Neural crest cell (in vitro differentiated cells): ENCODE measurements around the gene CRIM1. TPM values are rescaled to one million over a fixed set of nuclear protein-coding genes. Genes with fewer than 3 reads are reported as not detected.

Source experiments
- DNase-seq: peaks from one replicate; pipeline ENCODE4 v3.0.0; 2021; ENCODE audit warnings: low read depth, mixed read lengths, low spot score
- H3K27ac Mint-ChIP-seq: one replicate; pipeline ENCODE4 v1.8.0; 2021; ENCODE audit warnings: mild to moderate bottlenecking, mixed read lengths; ENCODE audit not compliant: unreplicated experiment
- H3K27me3 Mint-ChIP-seq: 2 replicates; pipeline ENCODE4 v1.8.0; 2021; ENCODE audit warnings: low read depth, mild to moderate bottlenecking, mixed read lengths
- H3K36me3 Mint-ChIP-seq: 2 replicates; pipeline ENCODE4 v1.8.0; 2021; ENCODE audit warnings: low read depth, mild to moderate bottlenecking, mixed read lengths
- H3K4me1 Mint-ChIP-seq: 2 replicates; pipeline ENCODE4 v1.8.0; 2021; ENCODE audit warnings: mixed read lengths
- H3K4me3 Mint-ChIP-seq: one replicate; pipeline ENCODE4 v1.8.0; 2021; ENCODE audit warnings: mild to moderate bottlenecking, mixed read lengths
- H3K9me3 Mint-ChIP-seq: 2 replicates; pipeline ENCODE4 v1.8.0; 2021; ENCODE audit warnings: mixed read lengths
- CTCF ChIP-seq: fragments of 200-600 bp; sonication (generic); conservative IDR thresholded peaks from 2 replicates; pipeline ENCODE4 v1.5.0; 2021; ENCODE audit warnings: antibody characterized with exemption, mild to moderate bottlenecking
- total RNA-seq: library from RNA; stranded (reverse); gene quantifications from 2 replicates; pipeline ENCODE4 v1.2.1, GENCODE V29; 2021

The CRIM1 gene
- total RNA-seq, 1 donor from 2014 or later, result 13.8 TPM

GRCh38 chr2:36336321-36336720, 19.3 kb upstream of the CRIM1 start:
- no peaks in the 10 kb centered on the region for H3K36me3 Mint-ChIP-seq
- DNase-seq, result no peak
- no peaks in the 10 kb centered on the region for H3K4me1 Mint-ChIP-seq
- H3K4me3 Mint-ChIP-seq, result no peak overlapping the region
- no peaks in the 10 kb centered on the region for H3K27me3 Mint-ChIP-seq
- H3K9me3 Mint-ChIP-seq, result no peaks in the 10 kb centered on the region
- H3K27ac Mint-ChIP-seq, result no peak overlapping the region
- TF ChIP-seq CTCF, result no peak

DNA sequence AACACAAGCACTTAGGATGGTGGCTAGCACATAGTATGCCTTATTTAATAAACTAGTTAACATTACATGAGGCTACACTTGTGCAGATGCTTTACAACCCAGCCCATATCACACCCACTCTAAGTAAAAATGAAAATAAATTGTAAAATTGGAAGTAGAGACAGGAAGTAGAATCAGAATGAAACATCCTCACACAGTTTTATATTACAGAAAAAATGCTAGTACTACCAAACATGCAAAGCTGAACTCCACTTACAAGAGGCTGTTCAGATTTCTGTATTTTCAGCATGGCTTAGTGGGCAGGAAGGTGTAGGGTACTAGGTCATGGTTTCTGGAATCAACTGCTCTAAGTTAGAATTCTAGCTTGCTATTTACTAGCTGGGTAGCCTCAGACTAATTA, 18.2 kb upstream of the CRIM1 start:
- no peaks in the 10 kb centered on the region for H3K27me3 Mint-ChIP-seq
- no peak overlapping the region for H3K27ac Mint-ChIP-seq
- no peaks in the 10 kb centered on the region for H3K9me3 Mint-ChIP-seq
- no peak for TF ChIP-seq CTCF
- no peak for DNase-seq
- H3K4me3 Mint-ChIP-seq, result no peak overlapping the region
- no peaks in the 10 kb centered on the region for H3K36me3 Mint-ChIP-seq
- H3K4me1 Mint-ChIP-seq, result no peaks in the 10 kb centered on the region

DNA sequence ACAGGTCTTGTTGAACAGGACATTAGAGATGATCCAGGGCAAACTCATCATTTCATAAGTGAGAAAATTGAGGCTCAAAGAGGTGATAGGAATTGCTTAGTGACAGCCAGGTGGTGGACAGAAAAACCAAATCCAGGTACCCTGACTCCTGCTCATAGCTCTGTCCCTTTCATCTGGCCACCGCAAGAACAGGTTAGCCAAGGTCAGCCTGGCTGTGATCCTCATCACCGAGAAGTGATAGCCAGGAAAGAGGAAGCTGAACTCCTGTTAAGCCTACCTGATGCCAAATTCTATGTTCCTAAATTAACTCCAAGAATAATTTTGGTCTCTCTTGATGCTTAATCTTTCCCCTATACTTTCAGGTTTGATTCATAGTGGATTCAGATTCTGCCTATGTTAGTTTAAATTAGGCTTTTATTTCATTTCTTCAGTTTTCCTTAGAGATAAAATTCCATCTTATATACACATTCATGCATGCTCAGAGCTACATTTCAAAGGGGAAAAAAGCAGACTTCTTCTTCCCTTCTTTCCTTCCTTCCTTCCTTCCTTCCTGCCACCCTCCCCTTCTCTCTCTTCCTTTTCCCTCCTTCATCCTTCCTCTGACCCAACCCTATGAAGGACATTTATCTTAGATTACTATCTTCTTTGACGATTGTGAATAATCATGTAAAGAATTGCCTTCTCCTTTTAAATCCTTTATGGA, 17.3 kb upstream of the CRIM1 start:
- Mint-ChIP-seq H3K27me3 (no peaks in the 10 kb centered on the region), H3K4me3 (no peak overlapping the region), H3K9me3 (no peaks in the 10 kb centered on the region), H3K4me1 (no peaks in the 10 kb centered on the region), H3K36me3 (no peaks in the 10 kb centered on the region), H3K27ac (no peak overlapping the region)
- no peak for TF ChIP-seq CTCF
- no peak for DNase-seq

DNA sequence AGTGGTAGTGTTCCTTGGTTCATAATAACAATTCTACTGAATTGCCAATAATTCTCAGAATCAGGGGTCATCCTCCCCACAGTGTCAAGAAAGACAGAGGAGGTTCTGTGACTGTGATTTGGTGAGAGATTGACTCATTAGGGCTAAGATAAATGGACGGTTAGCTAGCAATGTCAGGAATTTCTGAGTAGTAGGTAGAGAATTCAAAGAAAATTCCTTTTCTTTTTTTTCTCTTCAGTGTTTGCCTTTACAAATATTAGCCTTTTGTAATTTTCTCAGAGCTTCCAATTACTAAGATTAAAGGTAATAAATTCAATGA, 16.8 kb upstream of the CRIM1 start:
- Mint-ChIP-seq H3K4me1 (no peaks in the 10 kb centered on the region), H3K36me3 (no peaks in the 10 kb centered on the region), H3K9me3 (no peaks in the 10 kb centered on the region), H3K27me3 (no peaks in the 10 kb centered on the region), H3K27ac (no peak overlapping the region), H3K4me3 (no peak overlapping the region)
- DNase-seq, result no peak
- no peak for TF ChIP-seq CTCF

DNA sequence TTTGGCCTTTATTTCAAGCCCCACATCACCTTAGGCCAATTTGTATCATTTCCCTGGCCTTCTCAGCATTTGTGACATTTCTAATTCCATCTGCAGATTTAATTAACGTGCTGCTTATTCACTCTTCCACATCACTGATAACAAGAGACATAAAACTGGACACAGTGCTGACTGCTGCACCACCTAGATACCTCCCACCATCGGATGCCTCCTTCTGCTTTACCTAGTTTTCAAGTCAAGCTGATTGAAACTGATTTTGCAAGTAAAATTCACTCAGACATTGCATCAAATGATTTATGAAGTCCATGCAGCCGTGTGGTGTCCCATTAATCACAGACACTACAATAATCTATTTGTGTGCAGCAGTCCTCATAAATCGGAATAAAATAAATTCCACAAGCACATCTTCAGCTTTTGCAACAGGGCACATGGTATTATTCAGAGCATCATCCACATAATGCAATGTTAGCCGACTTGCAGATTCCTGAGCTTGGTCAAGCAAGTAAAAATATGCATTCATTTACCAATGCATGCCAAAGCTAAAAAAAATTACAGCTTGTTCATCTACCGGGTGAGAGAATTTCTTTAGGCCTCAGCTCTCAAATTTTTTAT, 15.9 kb upstream of the CRIM1 start:
- Mint-ChIP-seq H3K36me3 (no peaks in the 10 kb centered on the region), H3K27ac (no peak overlapping the region), H3K4me3 (no peak overlapping the region), H3K27me3 (no peaks in the 10 kb centered on the region), H3K9me3 (no peaks in the 10 kb centered on the region), H3K4me1 (no peaks in the 10 kb centered on the region)
- no peak for DNase-seq
- no peak for TF ChIP-seq CTCF
